Activated naive CD8-positive, alpha-beta T cell treated with anti-CD3 and anti-CD28 coated beads, Interleukin-2, amount 50 U/mL, for 24 hours (primary cell): Measurements from ENCODE around the gene PUS10.
"Not testable (repeated sequence)": the region's sequence is repeated elsewhere in the genome, so short reads cannot be mapped to it uniquely, and the experiment has no call there.

Experiments
- ATAC-seq: fragments of 150-1000 bp; cut with Tn5 transposase; one replicate; pipeline ENCODE4 v1.10.0; 2021
- DNase-seq: peaks from one replicate; pipeline ENCODE4 v3.0.0; 2021
- H3K27ac Mint-ChIP-seq: one replicate; pipeline ENCODE4 v1.8.0; 2021; ENCODE audit warnings: mild to moderate bottlenecking, mixed read lengths
- H3K27me3 Mint-ChIP-seq: one replicate; pipeline ENCODE4 v1.8.0; 2021; ENCODE audit warnings: mixed read lengths
- H3K36me3 Mint-ChIP-seq: one replicate; pipeline ENCODE4 v1.8.0; 2021; ENCODE audit warnings: low read depth, mixed read lengths
- H3K4me1 Mint-ChIP-seq: one replicate; pipeline ENCODE4 v1.8.0; 2021; ENCODE audit warnings: mixed read lengths
- H3K4me3 Mint-ChIP-seq: one replicate; pipeline ENCODE4 v1.8.0; 2021; ENCODE audit warnings: mild to moderate bottlenecking, moderate library complexity, mixed read lengths
- H3K9me3 Mint-ChIP-seq: one replicate; pipeline ENCODE4 v1.8.0; 2021; ENCODE audit warnings: mixed read lengths

The PUS10 gene

DNA sequence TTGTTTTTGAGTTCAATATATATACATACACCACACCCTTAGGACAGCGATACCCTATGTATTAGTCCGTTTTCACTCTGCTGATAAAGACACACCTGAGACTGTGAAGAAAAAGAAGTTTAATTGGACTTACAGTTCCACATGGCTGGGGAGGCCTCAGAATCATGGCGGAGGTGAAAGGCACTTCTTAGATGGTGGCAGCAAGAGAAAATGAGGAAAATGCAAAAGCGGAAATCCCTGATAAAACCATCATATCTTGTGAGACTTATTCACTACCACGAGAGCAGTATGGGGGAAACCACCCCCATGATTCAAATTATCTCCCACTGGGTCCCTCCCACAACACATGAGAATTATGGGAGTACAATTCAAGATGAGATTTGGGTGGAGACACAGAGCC lies 112.2 kb downstream of the PUS10 start:
- not testable (repeated sequence) for H3K27me3 Mint-ChIP-seq, ATAC-seq, H3K9me3 Mint-ChIP-seq, DNase-seq
- peak overlapping the region; percentile 9 for H3K4me3 Mint-ChIP-seq
- peaks cover 76% of the 10 kb centered on the region for H3K36me3 Mint-ChIP-seq
- peaks cover 42% of the 10 kb centered on the region for H3K4me1 Mint-ChIP-seq
- H3K27ac Mint-ChIP-seq: peak overlapping the region; percentile 61

DNA sequence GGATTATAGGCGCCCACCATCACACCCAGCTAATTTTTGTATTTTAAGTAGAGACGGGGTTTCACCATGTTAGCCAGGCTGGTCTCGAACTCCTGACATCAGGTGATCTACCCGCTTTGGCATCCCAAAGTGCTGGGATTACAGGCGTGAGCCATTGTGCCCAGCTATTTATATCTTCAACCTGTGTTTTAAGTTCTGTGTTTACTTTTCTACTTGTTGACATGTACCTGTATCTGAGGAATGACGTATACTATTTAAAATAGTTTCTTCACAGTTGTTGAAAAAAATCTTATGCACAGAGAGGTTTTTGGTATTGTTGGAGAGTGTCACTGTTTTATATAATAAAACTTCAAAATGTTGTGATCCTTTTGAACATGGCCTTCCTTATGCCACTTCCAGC lies 116.8 kb downstream of the PUS10 start:
- not testable (repeated sequence) for H3K27ac Mint-ChIP-seq, DNase-seq, ATAC-seq, H3K4me3 Mint-ChIP-seq, H3K27me3 Mint-ChIP-seq, H3K9me3 Mint-ChIP-seq
- H3K36me3 Mint-ChIP-seq: peaks cover 91% of the 10 kb centered on the region
- H3K4me1 Mint-ChIP-seq: peaks cover 81% of the 10 kb centered on the region

DNA sequence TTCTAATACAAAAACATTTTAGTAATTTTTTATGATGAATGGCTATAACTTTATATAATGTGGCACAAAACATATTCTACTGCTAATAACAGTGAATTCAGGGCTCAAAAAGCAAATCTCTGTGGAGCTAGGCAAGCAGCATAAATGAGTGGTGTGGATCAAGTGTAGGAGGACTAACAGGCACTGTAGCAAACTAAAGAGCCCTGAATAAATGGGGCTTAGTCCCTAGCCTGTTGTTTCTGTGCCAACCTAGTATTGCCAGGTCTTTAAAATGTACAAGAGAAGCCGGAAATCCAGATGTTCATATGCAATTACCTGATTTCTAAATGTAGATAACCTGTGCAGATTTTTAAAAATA lies 118.2 kb downstream of the PUS10 start:
- ATAC-seq (peak; percentile 71), DNase-seq (no peak)
- Mint-ChIP-seq H3K9me3 (no peaks in the 10 kb centered on the region), H3K27ac (peak overlapping the region; percentile 98), H3K27me3 (peaks cover 2% of the 10 kb centered on the region), H3K4me1 (peaks cover 74% of the 10 kb centered on the region), H3K4me3 (peak overlapping the region; percentile 72), H3K36me3 (peaks cover 87% of the 10 kb centered on the region)

GRCh38 chr2:60899230-60899891 lies 118.7 kb downstream of the PUS10 start:
- H3K9me3 Mint-ChIP-seq: no peaks in the 10 kb centered on the region
- H3K4me1 Mint-ChIP-seq: peaks cover 74% of the 10 kb centered on the region
- peaks cover 2% of the 10 kb centered on the region for H3K27me3 Mint-ChIP-seq
- H3K36me3 Mint-ChIP-seq: peaks cover 87% of the 10 kb centered on the region
- peak overlapping the region; percentile 98 for H3K27ac Mint-ChIP-seq
- ATAC-seq (peak; percentile 87), DNase-seq (peak; percentile 66)
- H3K4me3 Mint-ChIP-seq: peak overlapping the region; percentile 72

- Mint-ChIP-seq H3K27ac (peak overlapping the region; percentile 98), H3K4me1 (peaks cover 78% of the 10 kb centered on the region), H3K27me3 (peaks cover 2% of the 10 kb centered on the region), H3K4me3 (peak overlapping the region; percentile 5), H3K36me3 (peaks cover 89% of the 10 kb centered on the region), H3K9me3 (no peaks in the 10 kb centered on the region)
- DNase-seq (no peak), ATAC-seq (no peak)
Observed at GRCh38 chr2:60898567-60898966, 119.5 kb downstream of the PUS10 start.
